ENCODE results near the gene NID1.
"Not testable (repeated sequence)": the region's sequence is repeated elsewhere in the genome, so short reads cannot be mapped to it uniquely, and the experiment has no call there.

Gene NID1

DNA sequence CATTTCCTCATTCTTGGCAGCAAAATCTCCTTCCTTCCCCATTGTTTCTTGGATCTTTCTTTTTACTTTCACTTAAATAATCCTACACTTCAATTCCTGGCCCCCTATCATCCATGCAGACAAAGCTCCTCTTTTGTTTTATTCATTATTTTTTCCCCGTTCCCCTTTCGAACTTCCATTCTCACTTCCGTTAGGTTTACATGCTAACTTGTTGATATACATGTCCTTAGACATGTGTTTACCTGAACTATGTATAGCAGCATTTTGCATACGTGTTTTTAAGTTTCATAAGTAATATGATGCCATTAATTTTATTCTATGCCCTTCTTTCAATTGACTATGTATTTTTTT is 131.1 kb downstream of the NID1 start:
- TF ChIP-seq, protein P1, sequence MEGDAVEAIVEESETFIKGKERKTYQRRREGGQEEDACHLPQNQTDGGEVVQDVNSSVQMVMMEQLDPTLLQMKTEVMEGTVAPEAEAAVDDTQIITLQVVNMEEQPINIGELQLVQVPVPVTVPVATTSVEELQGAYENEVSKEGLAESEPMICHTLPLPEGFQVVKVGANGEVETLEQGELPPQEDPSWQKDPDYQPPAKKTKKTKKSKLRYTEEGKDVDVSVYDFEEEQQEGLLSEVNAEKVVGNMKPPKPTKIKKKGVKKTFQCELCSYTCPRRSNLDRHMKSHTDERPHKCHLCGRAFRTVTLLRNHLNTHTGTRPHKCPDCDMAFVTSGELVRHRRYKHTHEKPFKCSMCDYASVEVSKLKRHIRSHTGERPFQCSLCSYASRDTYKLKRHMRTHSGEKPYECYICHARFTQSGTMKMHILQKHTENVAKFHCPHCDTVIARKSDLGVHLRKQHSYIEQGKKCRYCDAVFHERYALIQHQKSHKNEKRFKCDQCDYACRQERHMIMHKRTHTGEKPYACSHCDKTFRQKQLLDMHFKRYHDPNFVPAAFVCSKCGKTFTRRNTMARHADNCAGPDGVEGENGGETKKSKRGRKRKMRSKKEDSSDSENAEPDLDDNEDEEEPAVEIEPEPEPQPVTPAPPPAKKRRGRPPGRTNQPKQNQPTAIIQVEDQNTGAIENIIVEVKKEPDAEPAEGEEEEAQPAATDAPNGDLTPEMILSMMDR (IDR thresholded peaks at IDR 0.05; ENCODE audit: low read depth, low read length): no peak
- DNase-seq (ENCODE audit: extremely low read depth, low read depth): no peak

DNA sequence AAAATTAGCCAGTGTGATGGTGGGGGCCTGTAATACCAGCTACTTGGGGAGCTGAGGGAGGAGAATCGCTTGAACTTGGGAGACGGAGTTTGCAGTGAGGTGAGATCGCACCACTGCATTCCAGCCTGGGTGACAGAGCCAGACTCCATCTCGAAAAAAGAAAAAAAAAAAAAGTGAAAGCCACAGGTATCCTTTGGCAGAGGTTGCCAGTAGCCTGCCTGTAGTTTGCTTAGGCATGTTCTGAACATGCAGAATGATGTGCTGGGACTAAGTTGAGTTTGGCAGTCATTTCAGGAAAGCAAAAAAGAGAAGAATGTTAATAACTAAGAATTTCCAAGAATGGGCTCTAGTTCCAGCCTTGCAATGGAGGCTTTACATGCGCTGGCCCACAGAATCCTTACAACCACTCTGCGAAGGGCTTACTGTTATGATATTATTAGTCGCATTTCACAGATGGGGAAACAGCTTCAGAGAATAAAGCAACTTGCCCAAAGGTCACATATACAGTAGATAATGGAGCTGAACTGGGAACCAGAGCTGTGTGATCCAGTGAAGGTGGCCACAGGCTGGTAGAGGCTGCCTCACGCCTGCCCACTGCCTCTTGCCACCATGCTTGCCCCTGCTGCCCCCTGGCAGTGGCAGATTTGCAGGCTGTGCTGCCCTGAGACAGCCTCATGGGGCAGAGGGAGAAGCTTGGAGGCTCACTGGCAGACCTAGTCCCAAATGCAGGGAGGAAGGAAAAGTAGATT is 131.7 kb downstream of the NID1 start:
- no peak for DNase-seq (ENCODE audit: extremely low read depth, low read depth)
- TF ChIP-seq, protein P1 (IDR thresholded peaks at IDR 0.05; ENCODE audit: low read depth, low read length): no peak

DNA sequence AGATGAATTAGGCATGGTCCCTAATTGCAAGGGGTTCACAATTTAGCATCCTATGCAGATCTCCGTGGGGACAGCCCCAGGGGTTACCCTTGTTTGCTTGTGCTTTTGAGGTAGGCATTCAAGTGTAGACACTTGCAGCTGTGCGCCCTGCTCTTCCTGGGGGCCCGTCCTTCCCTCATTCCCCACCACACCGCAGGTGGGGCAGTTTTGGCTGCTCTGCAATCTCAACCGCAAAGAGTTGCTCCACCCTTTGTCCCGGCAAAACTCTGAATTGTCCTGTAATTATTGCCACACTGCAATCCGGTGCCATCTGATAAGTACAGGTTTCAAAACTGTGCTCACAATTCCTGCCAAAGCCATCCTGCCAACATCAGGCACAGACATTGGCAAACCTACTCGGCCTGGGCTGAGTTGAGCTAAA is 132.8 kb downstream of the NID1 start:
- DNase-seq (ENCODE audit: extremely low read depth, low read depth): no peak
- TF ChIP-seq, protein P1 (IDR thresholded peaks at IDR 0.05; ENCODE audit: low read depth, low read length): no peak

DNA sequence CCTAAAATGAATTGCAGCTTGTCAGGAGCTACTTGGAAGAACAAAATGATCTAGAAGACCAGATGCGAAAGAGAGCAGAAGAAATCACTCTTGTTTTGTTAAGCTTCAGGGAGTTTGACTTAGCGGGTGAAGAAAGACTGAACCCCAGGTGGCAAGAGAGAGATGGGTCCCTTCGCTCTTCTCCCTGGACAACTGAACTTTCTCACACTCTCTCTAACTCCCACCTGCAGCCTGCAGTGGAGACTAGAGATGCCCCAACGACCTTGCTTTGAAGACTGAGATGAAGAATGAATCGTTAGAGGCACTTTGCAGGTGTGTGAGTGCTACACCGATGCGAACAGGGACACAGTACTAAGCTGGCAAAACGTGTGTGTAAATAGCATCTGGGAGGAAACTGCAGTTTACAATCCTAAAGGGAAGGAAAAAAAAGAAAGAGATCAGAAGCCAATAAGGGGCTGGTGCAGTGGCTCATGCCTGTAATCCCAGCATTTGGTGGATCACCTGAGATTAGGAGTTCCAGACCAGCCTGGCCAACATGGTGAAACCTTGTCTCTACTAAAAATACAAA is 133.6 kb downstream of the NID1 start:
- DNase-seq (ENCODE audit: extremely low read depth, low read depth): no peak
- TF ChIP-seq, protein P1 (IDR thresholded peaks at IDR 0.05; ENCODE audit: low read depth, low read length): no peak

- TF ChIP-seq, protein P1 (IDR thresholded peaks at IDR 0.05; ENCODE audit: low read depth, low read length): no peak
Measured at GRCh38 chr1:235930543-235930942, 134.3 kb downstream of the NID1 start.

DNA sequence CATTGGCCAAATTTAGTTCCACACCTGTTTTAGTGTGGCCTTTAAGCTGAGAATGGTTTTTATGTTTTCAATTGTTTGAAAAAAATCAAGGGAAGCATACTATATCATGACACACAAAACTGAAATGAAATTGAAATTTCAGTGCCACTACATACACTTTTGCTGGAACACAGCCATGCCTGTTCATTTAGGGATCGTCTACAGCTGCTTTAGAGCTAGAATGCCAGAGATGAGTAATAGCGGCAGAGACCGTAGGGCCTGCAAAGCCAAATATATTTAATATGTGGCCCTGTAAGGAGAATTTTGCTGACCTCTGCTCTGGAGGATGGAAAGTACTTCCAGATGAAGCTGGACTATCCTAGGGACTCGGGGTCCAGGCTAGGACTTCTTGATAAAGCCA is 135.7 kb downstream of the NID1 start:
- no peak for DNase-seq (ENCODE audit: extremely low read depth, low read depth)
- TF ChIP-seq, protein P1 (IDR thresholded peaks at IDR 0.05; ENCODE audit: low read depth, low read length): no peak

More at GRCh38 chr1:235930543-235930942, 134.3 kb downstream of the NID1 start:
- no peak for DNase-seq (ENCODE audit: extremely low read depth, low read depth)

GRCh38 chr1:235928197-235928596 is 136.7 kb downstream of the NID1 start:
- no peak for DNase-seq (ENCODE audit: extremely low read depth, low read depth)
- TF ChIP-seq, protein P1 (IDR thresholded peaks at IDR 0.05; ENCODE audit: low read depth, low read length): no peak

DNA sequence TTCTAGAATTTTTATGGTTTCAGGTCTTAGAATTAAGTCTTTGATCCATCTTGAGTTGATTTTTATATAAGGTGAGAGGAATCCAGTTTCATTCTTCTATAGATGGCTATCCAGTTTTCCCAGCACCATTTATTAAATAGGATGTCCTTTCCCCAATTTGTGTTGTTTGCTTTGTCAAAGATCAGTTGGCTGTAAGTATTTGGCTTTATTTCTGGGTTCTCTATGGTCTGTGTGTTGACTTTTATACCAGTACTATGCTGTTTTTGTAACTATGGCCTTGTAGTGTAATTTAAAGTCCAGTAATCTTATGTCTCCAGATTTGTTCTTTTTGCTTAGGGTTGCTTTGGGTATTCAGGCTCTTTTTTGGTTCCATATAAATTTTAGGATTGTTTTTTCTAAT is 137.3 kb downstream of the NID1 start:
- not testable (repeated sequence) for DNase-seq (ENCODE audit: extremely low read depth, low read depth)
